HCT116 (cell line): ENCODE results near the gene UBA52.

ENCODE experiments used
- CEBPB ChIP-seq: IDR thresholded peaks from 2 replicates; pipeline ENCODE4 v1.6.1; 2012; ENCODE audit warnings: low read depth
- CTCF ChIP-seq, 3 experiments: fragments of 200-600 bp in 1 of 3; sonication (generic) in 1 of 3; IDR thresholded peaks in 2 of 3; conservative IDR thresholded peaks in 1 of 3; 2 replicates each; pipeline ENCODE4 v1.5.1; 2012 to 2017; ENCODE audit warnings: low read depth in 2 of 3, low read length in 2 of 3, antibody characterized with exemption in 1 of 3, borderline replicate concordance in 1 of 3, control low read depth in 1 of 3, mild to moderate bottlenecking in 1 of 3, mixed read lengths in 1 of 3, mixed run types in 1 of 3, moderate library complexity in 1 of 3; ENCODE audit not compliant: insufficient read depth in 1 of 3
- EGR1 ChIP-seq: IDR thresholded peaks from 2 replicates; pipeline ENCODE4 v1.6.1; 2012; ENCODE audit warnings: low read depth
- EZH2 ChIP-seq: fragments of 200-600 bp; sonication (generic); IDR thresholded peaks from 2 replicates; pipeline ENCODE4 v1.6.1; 2017; ENCODE audit warnings: antibody characterized with exemption, mixed run types
- EZH2phosphoT487 ChIP-seq: fragments of 200-600 bp; IDR thresholded peaks from 2 replicates; pipeline ENCODE4 v1.6.1; 2018; ENCODE audit warnings: antibody characterized with exemption, borderline replicate concordance
- MAX ChIP-seq: IDR thresholded peaks from 2 replicates; pipeline ENCODE4 v1.6.1; 2012
- POLR2A ChIP-seq: IDR thresholded peaks from 2 replicates; pipeline ENCODE4 v1.7.0; 2011; ENCODE audit warnings: borderline replicate concordance; ENCODE audit not compliant: insufficient read depth, insufficient read length; ENCODE audit errors: extremely low read depth
- RAD21 ChIP-seq: IDR thresholded peaks from 2 replicates; pipeline ENCODE4 v1.6.1; 2012; ENCODE audit warnings: low read depth, mild to moderate bottlenecking
- REST ChIP-seq: IDR thresholded peaks from 2 replicates; pipeline ENCODE4 v1.6.1; 2012; ENCODE audit warnings: low read depth
- SP1 ChIP-seq: IDR thresholded peaks from 2 replicates; pipeline ENCODE4 v1.6.1; 2012; ENCODE audit warnings: low read depth
- TCF7L2 ChIP-seq: IDR thresholded peaks from 2 replicates; pipeline ENCODE4 v1.7.0; 2011; ENCODE audit warnings: borderline replicate concordance, inconsistent platforms; ENCODE audit not compliant: insufficient read depth, insufficient read length; ENCODE audit errors: extremely low read depth
- ZFX ChIP-seq: fragments of 450-650 bp; IDR thresholded peaks from 2 replicates; pipeline ENCODE4 v1.6.1; 2017

- no peak for TF ChIP-seq ZFX
- TF ChIP-seq CTCF (IDR thresholded peaks at IDR 0.05 in 2 of 3, conservative IDR thresholded peaks at IDR 0.05 in 1 of 3; ENCODE audit: borderline replicate concordance in 1 of 3, insufficient read depth in 1 of 3, low read depth in 2 of 3, low read length in 2 of 3) = no peak
- no peak for TF ChIP-seq SP1
- TF ChIP-seq MAX = no peak
- no peak for TF ChIP-seq CEBPB
- TF ChIP-seq EZH2phosphoT487 = no peak
- TF ChIP-seq EGR1 = no peak
- no peak for TF ChIP-seq POLR2A
- TF ChIP-seq REST = no peak
- no peak for TF ChIP-seq TCF7L2
- no peak for TF ChIP-seq RAD21
- no peak for TF ChIP-seq EZH2
Measured at GRCh38 chr19:18596752-18597157, 25.1 kb downstream of the UBA52 start.
